Activated CD4-positive, alpha-beta T cell treated with anti-CD3 and anti-CD28 coated beads, Interleukin-2, amount 50 U/mL, for 16 hours (primary cell): ENCODE results near the gene YIPF3.
"Not testable (repeated sequence)": the region's sequence is repeated elsewhere in the genome, so short reads cannot be mapped to it uniquely, and the experiment has no call there.

Source experiments
- DNase-seq: peaks from one replicate; pipeline ENCODE4 v3.0.0-alpha.2; 2020

Gene YIPF3

GRCh38 chr6:43509142-43509983 is 7.4 kb downstream of the YIPF3 start:
- DNase-seq, result no peak

- no peak for DNase-seq
Measured at GRCh38 chr6:43508481-43509141, 8.1 kb downstream of the YIPF3 start.

GRCh38 chr6:43506667-43507471 is 9.9 kb downstream of the YIPF3 start:
- DNase-seq, result peak; percentile 85

GRCh38 chr6:43506171-43506570 is 10.6 kb downstream of the YIPF3 start:
- no peak for DNase-seq

- no peak for DNase-seq
Measured at GRCh38 chr6:43505718-43506117, 11.0 kb downstream of the YIPF3 start.

GRCh38 chr6:43504756-43505593 is 11.8 kb downstream of the YIPF3 start:
- no peak for DNase-seq

- DNase-seq, result no peak
Measured at GRCh38 chr6:43503443-43503842, 13.3 kb downstream of the YIPF3 start.

- DNase-seq, result no peak
Measured at GRCh38 chr6:43502666-43503065, 14.1 kb downstream of the YIPF3 start.

- no peak for DNase-seq
Measured at GRCh38 chr6:43500921-43501320, 15.8 kb downstream of the YIPF3 start.

- DNase-seq, result no peak
Measured at GRCh38 chr6:43499028-43499815, 17.5 kb downstream of the YIPF3 start.

GRCh38 chr6:43498291-43498690 is 18.4 kb downstream of the YIPF3 start:
- not testable (repeated sequence) for DNase-seq

- no peak for DNase-seq
Measured at GRCh38 chr6:43497689-43498088, 19.0 kb downstream of the YIPF3 start.

- DNase-seq, result no peak
Measured at GRCh38 chr6:43497129-43497396, 19.7 kb downstream of the YIPF3 start.

- DNase-seq, result no peak
Measured at GRCh38 chr6:43496370-43497128, 20.2 kb downstream of the YIPF3 start.

GRCh38 chr6:43495409-43495941 is 21.3 kb downstream of the YIPF3 start:
- DNase-seq, result no peak

GRCh38 chr6:43494766-43495165 is 22.0 kb downstream of the YIPF3 start:
- DNase-seq, result no peak

GRCh38 chr6:43494321-43494720 is 22.4 kb downstream of the YIPF3 start:
- no peak for DNase-seq

- DNase-seq, result no peak
Measured at GRCh38 chr6:43493833-43494232, 22.9 kb downstream of the YIPF3 start.

- DNase-seq, result no peak
Measured at GRCh38 chr6:43493230-43493629, 23.5 kb downstream of the YIPF3 start.

- no peak for DNase-seq
Measured at GRCh38 chr6:43492673-43493072, 24.1 kb downstream of the YIPF3 start.
